NCI-H524 treated with DMSO at 0.1 percent for 48 hours (cell line): ENCODE data around the gene TBL3.
"Not testable (repeated sequence)": the region's sequence is repeated elsewhere in the genome, so short reads cannot be mapped to it uniquely, and the experiment has no call there.

Experiments
- DNase-seq: peaks from one replicate; lab custom pipeline; 2025; lab: John Stamatoyannopoulos, UW

Gene TBL3

DNA sequence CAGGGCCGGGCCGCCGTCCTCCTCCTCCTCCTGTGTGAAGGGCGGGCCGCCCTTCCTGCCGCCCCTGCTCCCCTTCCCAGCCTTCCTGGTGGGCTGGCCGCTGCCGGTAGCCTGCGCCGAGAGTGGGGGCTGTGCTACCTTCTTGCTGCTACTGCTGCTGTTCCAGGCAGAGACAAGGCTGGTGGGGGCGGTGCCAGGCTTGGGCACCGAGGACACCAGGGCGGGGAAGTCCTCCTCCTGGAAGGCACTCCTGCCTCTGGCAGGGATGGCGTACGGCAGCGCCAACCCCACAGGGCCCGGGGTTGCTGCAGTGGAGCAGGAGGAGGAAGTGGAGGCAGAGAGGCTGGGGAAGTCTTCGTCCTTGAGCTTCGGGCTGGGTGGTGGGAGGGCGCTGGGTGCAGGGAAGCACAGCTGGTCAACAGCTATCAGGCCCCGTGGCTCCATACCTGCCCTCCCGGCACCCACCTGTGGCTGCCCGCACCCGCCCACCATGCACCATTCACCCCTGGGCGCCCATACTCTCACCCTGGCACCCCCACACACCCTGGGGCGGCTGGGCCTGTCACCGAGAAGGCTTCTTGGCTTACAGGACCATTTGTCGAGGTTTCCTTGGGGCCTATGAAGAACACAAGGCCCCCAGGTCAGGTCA, 28.1 kb downstream of the TBL3 start:
- no peak for DNase-seq

DNA sequence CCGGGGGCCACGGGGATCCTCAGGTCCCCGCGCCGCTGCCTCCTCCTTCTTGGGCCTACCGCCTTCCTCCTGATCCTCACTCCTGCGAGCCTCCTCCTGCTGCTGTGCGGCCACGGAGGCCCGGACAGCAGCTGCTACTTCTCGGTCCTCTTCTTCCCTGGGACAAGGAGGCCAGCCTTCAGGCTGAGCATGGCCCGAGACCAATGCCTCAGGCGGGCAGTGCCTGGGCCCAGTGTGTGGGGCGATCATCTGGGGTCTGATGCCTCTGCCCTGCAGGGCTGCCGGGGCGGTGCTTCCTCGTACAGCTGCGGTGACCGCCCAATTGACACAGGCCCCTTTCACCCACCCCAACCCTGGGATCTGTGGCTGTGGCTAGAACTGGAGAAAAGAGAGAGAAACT, 29.2 kb downstream of the TBL3 start:
- DNase-seq, result no peak

DNA sequence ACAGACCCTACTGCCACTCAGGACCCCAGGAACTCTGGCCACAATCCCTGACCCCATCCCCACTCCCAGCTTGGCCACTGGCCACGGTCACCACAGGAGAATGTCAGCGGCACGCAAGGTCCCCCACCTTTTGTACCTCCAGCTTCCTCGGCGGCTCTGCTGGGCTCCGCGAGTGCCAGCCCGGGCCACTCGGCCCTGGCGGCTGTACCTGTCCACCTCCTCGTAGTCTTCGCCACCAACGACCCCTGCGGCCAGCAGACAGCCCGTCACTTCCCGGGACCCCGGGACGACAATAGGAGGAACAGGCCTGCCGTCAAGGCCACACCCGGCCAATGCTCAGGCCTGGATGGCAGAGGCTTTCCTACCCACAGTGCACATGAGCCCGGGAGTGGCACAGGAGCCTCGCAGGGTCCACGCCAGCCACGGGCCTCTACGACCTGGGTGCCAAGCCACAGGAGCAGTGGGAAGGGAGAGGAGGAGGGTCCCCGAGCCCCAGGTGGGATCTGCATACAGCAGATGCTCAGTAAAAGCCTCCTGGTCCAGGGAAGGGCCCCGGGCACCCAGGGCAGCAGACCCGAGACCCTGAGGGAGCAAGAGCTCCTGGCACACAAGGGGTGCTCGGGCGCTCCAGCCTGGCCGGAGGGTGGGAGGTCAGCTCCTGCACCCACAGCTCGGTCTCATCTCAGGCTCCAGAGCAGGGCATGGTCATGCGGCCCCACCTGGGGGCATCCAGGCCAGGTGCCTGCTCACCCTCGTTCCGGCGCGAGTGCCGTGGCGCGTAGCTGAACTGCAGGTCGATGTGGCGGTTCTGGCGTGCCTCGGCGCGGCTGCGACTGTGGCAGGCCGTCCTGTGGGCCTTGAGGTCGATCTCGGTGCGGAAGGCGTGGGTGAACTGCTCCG, 29.9 kb downstream of the TBL3 start:
- DNase-seq, result no peak

DNA sequence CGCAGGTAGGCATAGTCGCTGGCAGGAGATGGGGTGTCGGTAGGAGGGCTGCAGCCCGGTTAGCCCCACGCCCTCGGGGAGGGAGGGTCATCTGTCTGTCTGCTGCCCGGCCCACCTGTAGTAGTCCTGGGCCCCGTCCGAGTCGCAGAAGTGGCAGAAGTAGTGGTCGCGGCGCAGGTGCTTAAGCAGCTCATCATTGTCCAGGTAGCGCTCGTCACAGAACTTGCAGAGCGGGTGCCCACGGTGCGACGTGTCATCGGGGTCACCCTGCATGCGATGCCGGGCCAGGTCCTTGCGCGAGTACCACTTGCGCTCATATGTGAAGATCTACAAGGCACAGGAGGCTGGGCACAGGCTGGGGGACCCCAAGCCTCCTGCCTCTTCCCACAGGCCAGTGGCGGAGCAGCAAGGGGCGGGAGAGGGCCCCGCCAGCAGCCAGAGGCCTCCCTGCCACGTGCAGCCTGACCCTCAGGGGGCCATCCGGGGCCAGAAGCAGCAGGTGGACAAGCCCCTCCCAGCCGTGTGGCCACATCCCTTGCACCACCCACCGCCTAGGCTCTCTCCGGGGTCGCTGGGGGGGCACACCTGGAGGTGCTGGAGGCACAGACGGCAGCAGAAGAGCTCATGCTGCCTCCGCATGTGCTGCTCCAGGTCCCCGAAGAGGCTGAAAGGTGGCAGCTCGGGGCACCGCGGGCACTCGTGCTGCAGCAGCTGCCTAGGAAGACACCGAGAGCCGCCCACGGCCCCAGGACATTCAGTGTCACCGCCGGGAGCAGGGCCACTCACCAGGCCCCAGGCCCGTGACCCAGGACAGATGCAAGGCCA, 30.8 kb downstream of the TBL3 start:
- DNase-seq, result no peak

DNA sequence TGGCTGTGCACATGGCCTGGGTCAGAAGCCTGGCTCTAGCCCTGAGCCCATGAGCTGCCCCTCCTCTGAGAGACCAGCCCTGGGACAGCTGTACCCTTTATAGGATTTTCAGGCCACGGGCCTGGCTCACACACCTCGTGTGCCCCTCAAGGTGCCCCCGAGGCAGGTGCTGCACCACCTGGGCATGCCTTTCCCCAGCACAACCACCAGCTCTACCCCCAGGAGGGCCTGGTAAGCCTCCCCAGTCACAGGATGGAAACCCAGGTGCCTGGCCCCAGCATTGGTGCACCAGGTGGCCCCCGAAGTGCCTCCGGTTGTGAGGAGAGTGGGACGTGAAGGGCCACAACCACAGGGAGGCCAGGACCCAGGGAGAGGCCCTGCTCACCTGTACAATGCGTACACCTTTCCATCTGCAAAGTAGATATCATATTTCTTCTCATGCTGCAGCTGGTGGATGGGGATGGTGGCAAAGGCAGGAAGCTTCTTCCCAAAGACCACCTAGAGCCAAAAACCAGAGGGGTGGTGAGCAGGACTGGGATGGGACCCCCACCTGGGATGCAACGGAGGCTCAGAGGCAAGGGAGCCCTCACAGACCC, 31.5 kb downstream of the TBL3 start:
- no peak for DNase-seq

DNA sequence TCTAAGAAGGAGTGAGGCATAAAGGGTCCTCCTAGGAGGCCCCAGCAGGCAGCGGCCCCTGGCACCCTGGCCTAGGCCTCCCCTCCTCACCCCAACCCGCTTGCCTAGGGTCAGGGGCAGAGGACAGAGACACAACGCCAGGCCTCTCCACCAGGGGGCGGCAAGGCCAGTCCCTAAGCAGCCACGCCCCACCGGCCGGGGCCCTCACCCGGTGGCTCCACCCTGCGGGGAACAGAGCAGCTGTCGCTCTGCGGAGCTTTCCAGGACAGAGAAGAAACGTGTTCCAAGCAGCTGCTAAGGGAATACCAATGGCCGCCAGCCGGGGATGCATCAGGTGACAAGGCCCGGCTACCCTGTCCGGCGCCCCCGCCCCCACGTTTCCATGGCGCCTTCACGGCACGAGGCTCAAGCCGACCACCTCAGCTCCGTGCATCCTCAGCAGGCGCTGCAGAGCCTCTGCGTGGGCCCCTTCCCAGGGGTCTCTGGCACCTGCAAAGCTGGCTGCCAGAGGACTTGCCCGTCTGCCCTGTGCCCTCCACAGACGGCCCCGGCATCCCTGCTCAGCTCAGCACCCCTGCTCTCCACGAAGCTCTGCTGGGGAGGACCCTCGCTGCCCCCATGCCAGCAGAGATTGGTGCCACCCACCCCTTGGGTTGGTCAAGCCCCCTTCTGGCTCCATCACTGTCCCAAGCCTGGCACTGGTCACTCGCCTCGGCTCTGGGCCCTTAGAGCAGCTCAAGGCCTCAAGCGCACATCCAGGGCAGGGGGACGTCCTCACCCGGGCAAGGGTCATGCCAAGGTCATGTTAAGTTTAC, 32.2 kb downstream of the TBL3 start:
- DNase-seq, result peak; percentile 86

DNA sequence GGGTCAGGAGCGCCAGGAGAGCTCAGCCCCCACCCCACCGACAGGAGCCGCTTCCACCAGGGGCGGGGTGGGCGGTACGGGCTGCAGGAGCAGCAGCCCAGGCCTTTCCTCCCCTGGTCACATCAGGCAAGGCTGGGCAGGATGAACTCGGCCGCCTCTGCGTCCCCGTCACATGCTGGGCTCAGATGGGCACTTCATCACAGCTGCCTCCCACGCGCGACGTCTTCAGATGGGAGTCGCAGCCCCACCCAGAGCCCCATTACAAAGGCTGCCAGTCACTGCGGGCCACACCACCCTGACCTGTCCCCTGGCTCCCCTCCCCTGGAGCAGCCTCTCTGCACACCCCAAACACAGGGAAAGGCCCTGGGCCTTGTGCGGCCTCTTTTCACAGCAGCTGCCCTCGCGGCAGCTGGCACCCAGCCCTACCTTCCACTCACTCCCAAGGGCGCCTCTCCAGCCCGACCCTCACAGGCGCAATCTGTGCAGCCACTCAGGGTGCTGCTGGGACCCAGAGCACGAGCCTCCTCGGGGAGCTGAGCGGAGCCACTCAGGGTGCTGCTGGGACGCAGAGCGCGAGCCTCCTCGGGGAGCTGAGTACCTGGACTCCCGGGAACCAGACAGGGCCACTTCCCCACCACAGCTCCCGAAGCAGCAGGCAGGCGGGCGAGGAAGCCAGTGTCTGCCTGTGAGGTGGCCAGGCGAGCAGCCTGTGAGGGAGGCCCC, 33.1 kb downstream of the TBL3 start:
- no peak for DNase-seq

DNA sequence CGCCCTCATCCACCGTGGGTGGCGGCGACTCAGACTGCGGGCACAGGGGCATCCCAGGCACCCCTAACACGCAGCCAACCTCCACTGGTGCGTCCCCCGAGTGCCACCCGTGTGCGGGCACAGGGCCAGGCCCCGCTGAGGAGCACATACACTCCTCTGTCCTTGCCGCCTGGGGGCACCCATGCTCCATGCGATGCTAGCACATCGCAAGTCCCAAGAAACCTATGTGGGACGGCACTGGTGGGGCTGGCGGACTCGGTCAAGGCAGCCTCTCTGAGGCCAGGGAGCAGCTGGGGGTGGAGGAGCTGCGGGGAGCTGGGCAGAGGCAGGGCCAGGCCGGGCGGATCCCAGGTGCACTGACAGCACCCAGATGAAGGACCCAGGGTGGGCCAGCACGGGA, 33.8 kb downstream of the TBL3 start:
- no peak for DNase-seq

DNA sequence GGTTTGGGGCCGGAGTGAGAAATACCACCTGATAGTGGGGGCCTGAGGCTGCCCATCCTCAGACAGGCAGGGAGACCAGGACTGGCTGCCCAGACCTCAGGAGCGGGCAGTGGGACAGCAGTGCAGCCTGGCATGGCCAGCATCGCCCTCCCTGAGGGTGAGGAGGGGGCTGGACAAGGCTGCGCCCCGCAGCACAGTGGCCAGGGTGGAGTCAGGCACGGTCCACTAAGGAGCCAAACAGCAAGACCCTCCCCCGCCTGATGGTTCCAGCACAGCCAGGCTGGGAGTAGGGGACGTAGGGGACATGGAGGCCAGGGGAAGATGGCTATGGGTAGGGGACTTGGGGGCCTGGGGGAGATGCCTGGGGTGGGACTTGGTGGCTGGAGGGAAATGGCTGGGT, 34.5 kb downstream of the TBL3 start:
- no peak for DNase-seq

DNA sequence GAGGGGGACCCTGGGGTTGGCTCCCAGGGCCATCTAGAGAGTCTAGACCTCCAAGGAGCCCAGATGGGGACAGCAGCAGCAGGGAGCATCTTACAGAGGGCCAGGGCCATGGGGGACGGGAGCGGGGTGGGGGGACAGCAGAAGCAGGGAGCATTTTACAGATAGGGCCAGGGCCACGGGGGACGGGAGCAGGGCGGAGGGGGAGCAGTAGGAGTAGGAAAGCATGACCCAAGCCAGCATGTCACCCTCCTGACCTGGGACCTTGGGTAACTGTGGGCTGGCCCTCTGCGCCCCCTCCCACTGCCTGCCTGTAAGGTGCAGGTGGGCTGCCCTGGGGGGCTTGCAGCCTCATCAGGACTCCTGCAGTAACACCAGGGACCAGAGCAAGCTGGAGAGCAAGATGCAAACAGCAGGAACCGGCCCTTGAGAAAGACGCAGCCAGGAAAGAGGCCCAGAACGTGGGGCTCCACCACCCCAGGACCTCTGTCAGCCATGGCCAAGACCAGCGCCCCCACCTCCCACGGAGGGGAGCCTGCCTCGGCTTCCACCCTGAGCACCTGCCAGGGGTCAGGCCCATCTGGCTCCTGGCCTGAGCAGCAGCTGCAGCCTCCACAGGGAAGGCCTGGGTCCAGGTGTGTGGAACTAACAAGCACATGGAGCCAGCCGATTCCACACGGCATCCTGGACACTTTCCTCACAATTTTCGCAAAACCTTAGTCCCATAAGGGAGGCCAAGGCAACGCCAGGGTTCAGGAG, 35.4 kb downstream of the TBL3 start:
- no peak for DNase-seq

DNA sequence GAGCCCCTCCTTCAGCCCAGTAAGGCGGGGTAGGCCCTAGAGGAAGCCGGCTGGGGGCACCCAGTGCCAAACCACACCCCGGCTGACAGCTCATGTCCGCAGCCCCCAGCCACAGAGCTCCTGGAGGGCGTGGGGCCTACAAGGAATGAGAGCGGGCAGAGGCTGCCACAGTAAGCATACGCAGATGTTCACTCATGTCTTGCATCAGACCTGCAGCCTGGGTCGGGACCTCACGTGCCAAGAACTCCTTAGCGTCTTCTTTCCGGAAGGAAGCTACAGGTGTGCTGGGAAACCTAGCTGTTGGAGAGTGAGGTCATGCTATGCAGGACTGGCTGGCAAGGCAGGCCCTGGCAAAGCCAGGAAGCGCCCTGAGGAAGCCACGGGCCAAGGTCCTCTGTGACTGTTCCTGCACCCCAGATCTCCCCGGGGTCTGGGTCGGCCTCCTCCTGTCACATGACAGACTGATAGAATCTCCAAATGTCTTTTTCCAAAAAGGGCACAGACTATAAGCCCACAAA, 36.2 kb downstream of the TBL3 start:
- DNase-seq, result no peak

DNA sequence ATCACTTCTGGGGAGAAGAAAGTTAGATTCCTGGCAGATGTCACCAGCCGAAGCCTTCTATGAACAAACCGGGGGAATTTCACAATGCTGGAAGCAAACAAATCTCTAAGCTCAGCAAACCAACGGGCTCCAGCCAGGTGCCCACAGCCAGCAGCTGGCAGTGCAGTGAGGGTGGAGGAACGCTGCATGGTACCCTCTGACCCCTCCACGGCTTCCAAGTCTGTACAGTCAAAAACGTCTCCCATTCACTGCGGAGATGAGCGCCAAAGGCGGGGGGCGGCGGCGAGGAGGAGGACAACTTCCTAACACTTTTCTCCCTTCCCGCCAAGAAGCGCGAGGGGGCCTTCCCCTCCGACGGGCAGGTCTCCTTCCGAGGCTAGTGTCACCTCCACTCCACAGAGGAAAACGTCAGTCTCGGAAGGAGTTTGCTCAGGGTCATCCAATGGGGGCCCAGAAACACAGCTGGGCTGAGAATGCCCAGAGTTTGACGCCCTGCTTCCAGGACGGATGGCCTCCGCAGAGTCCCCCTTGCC, 36.8 kb downstream of the TBL3 start:
- DNase-seq, result no peak

DNA sequence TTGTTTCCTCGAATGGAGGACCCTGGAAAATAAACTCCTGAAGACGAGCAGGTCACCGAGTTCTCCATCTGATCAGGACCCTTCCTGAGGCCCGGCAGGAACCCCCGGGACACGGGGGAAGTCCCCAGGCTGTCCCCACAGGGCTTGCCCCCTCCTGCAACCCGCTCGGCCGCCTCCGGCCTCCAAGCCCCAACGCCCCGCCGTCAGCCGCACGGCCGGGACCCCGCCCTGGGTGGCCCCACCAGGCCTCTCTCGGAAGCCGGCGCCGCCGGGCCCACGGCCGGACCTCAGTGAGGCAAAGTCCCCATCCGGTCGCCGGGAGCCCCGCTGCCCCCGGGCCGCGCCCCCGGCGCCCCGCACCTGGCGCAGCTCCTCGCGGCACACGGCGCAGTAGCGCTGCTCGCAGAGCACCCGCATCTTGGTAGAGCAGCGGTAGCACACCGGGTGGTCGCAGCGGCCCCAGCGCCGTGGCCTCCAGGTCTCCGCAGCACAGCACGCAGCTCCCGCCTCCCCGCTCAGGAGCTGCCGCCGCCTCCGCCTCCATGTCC, 37.4 kb downstream of the TBL3 start:
- no peak for DNase-seq

DNA sequence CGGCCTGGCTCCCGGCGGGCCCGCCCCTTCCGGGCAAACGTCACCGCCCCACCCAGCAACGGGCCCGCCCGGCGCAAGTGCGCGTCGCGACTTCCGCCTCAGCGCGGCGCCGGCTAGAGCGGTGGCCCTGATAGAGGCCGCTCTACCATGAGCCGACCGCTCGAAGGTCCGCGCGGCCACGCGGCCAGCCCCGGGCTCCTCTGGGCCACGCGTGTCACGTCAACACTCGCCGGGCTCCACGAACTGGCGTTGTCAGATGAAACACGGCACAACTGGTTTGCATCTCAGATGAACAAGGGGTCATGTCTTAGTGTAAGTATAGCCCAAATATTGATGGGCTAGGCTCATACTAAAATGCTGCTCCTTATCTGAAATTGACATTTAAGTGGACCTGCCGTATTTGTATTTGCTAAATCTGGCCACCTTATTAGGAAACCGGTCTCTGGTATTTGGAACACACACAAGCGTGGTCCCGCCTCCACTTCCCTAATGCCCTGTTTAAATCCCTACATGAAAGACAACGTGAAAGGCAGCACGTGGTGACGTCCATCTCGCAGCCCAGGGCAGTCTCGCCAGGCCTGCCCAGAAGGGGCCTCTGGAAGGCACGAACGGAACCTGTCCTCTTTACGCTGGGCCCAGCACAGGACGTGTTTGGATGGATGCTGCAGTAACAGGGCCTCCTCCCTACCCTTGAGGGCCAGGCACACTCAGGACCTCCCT, 38.1 kb downstream of the TBL3 start, which contains the start of gene ZNF598:
Gene ZNF598, minus strand, starts transcription at position 31 of the 720 bp plus-strand sequence.
- peak; percentile 55 for DNase-seq

DNA sequence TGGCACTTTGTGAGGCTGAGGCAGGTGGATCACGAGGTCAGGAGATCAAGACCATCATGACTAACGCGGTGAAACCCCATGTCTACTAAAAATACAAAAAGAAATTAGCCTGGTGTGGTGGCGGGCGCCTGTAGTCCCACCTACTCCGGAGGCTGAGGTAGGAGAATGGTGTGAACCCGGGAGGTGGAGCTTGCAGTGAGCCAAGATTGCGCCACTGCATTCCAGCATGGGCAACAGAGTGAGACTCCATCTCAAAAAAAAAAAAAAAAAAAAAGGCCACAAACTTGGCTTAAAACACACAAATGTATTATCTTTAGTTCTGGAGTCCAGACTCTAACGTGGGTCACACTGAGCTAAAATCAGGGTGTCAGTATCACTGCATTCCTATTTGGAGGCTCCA, 39.9 kb downstream of the TBL3 start:
- not testable (repeated sequence) for DNase-seq

DNA sequence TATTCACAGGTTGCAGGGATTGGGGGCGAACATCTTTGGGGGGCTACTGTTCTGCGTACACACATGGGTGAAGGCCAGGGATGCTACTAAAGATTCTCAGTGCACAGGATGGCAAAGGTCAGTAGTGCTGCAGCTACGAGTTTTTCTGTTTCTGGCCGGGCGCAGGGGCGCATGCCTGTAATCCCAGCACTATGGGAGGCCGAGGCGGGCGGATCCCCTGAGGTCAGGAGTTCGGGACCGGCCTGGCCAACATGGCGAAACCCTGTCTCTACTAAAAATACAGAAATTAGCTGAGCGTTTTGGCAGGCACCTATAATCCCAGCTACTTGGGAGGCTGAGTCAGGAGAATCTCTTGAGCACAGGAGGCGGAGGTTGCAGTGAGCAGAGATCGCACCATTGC, 41.7 kb downstream of the TBL3 start:
- DNase-seq, result no peak

DNA sequence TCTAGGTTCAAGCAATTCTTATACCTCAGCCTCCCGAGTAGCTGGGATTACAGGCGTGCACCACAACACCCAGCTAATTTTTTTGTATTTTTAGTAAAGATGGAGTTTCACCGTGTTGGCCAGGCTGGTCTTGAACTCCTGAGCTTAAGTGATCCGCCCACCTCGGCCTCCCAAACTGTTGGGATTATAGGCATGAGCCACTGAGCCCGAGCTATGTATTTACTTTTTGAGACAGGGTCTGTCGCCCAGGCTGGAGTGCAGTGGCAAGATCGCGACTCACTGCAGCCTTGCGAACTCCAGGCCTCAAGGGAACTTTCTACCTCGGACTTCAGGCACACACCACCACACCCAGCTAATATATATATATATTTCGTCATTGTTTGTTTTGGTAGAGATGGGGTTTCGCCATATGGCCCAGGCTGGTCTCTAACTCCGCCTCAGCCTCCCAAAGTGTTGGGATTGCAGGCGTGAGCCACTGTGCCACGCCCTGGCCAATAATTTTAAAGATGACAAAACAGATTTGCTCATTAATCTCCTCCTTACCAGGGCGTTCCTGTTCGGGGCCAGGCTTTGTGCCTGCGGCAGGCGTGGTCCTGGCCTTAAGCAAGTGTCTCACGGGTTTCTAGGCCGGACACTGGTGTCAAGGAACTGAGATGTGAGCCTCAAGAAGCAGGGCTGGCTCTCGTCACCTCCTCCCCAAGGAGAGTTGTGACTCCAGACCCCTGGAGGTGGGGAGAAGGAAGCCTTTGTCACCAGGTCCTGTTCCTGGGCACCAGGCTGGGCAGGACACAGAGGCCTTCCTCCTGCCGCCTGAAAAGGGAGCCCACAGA, 43.5 kb downstream of the TBL3 start:
- no peak for DNase-seq

DNA sequence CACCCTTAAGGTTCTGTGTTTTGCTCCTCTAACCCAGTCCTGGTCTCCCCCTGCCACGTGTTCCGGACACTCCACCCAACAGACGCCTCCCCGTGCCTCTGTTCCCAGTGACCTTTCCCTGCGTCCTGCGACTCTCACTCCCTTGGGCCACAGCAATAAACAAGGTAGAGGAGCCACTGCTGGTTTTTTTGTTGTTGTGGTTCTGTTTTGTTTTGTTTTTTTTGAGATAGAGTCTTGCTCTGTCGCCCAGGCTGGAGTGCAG, 44.0 kb downstream of the TBL3 start:
- DNase-seq, result no peak
